Measurements from ENCODE around the gene SLC26A11.

The SLC26A11 gene

DNA sequence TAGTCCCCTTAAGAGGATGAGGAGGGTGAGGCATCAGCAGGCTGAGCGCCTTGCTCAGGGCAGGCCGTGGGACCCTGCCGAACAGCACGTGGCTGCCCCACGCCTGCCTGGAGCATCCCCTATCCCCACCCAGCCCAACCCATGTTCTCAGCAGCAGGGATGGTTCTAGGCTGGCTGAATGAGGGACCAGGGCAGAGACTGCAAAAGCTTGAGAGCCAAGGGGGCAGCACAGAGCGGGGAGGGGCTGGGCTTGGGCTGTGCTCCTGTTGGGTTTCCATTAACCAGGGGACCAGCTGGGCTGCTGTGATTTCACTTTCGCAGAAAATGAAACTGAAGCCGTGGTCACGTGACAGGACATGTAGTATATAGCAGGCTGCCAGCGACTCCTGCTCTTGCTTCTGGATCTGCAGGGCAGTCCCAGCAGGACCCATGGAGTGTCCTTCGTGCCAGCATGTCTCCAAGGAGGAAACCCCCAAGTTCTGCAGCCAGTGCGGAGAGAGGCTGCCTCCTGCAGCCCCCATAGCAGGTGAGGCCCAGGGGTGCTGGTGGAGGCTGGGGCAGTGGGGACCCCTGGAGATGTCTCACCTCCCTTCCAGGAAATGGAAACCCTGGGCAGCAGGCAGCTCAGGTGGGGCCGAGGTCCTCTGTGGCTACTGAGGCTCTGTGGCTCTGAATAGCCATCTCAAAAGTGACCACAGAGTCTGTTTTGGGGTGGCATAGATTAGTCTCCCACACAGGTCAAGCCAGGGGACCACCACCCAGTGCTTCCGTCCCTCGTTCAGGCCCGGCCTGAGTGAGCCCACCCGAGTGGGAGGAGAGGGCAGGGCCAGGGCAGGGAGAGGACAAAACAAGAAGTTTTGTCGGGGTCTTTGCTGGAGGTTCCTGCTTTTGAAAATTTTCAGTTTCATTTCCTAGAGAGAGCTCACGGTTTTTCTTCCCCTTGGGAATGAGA, 43.3 kb downstream of the SLC26A11 start:
- no peak for TF ChIP-seq CTCF (IDR thresholded peaks at IDR 0.05; ENCODE audit: low read depth, low read length)
- H3K4me3 ChIP-seq (replicated peaks in 1 of 2; ENCODE audit: low read depth in 2 of 2, low read length in 2 of 2), result peak overlapping the region; percentile 16 to 38
- peak; percentile 89 for DNase-seq (ENCODE audit: low read depth in 2 of 2)

GRCh38 chr17:80264205-80265075, 44.2 kb downstream of the SLC26A11 start:
- no peak for TF ChIP-seq CTCF (IDR thresholded peaks at IDR 0.05; ENCODE audit: low read depth, low read length)
- DNase-seq (ENCODE audit: low read depth in 2 of 2), result no peak
- no peak overlapping the region for H3K4me3 ChIP-seq (replicated peaks in 1 of 2; ENCODE audit: low read depth in 2 of 2, low read length in 2 of 2)

GRCh38 chr17:80265205-80266068, 45.2 kb downstream of the SLC26A11 start:
- TF ChIP-seq CTCF (IDR thresholded peaks at IDR 0.05; ENCODE audit: low read depth, low read length), result no peak
- H3K4me3 ChIP-seq (replicated peaks in 1 of 2; ENCODE audit: low read depth in 2 of 2, low read length in 2 of 2), result no peak overlapping the region
- no peak for DNase-seq (ENCODE audit: low read depth in 2 of 2)

GRCh38 chr17:80267391-80267790, 47.2 kb downstream of the SLC26A11 start:
- DNase-seq (ENCODE audit: low read depth in 2 of 2), result no peak

GRCh38 chr17:80268427-80268826, 48.2 kb downstream of the SLC26A11 start:
- no peak overlapping the region for H3K4me3 ChIP-seq (replicated peaks in 1 of 2; ENCODE audit: low read depth in 2 of 2, low read length in 2 of 2)
- TF ChIP-seq CTCF (IDR thresholded peaks at IDR 0.05; ENCODE audit: low read depth, low read length), result no peak
- no peak for DNase-seq (ENCODE audit: low read depth in 2 of 2)

More at GRCh38 chr17:80267391-80267790, 47.2 kb downstream of the SLC26A11 start:
- TF ChIP-seq CTCF (IDR thresholded peaks at IDR 0.05; ENCODE audit: low read depth, low read length), result no peak
- H3K4me3 ChIP-seq (replicated peaks in 1 of 2; ENCODE audit: low read depth in 2 of 2, low read length in 2 of 2), result no peak overlapping the region

- H3K4me3 ChIP-seq (replicated peaks in 1 of 2; ENCODE audit: low read depth in 2 of 2, low read length in 2 of 2), result no peak overlapping the region
- TF ChIP-seq CTCF (IDR thresholded peaks at IDR 0.05; ENCODE audit: low read depth, low read length), result no peak
- DNase-seq (ENCODE audit: low read depth in 2 of 2), result no peak
These were observed 49.2 kb downstream of the SLC26A11 start for GRCh38 chr17:80269405-80269807.

All from cardiac fibroblast (primary cell).